Globus pallidus (tissue), 1 donor: Measurements from ENCODE around the gene AUTS2.

Experiments
- DNase-seq: peaks from one replicate; pipeline ENCODE4 v3.0.0-alpha.2; 2015; ENCODE audit warnings: low spot score

Gene AUTS2

GRCh38 chr7:70829221-70830059 lies 1231.2 kb downstream of the AUTS2 start:
- peak; percentile 37 for DNase-seq

GRCh38 chr7:70830060-70830395 lies 1231.8 kb downstream of the AUTS2 start:
- no peak for DNase-seq

GRCh38 chr7:70830426-70830825 lies 1232.2 kb downstream of the AUTS2 start:
- no peak for DNase-seq

GRCh38 chr7:70833726-70834125 lies 1235.5 kb downstream of the AUTS2 start:
- no peak for DNase-seq

GRCh38 chr7:70834424-70834823 lies 1236.1 kb downstream of the AUTS2 start:
- DNase-seq: no peak

- DNase-seq: no peak
Measured at GRCh38 chr7:70835658-70836057, 1237.4 kb downstream of the AUTS2 start.

- no peak for DNase-seq
Measured at GRCh38 chr7:70836279-70836678, 1238.0 kb downstream of the AUTS2 start.

- DNase-seq: no peak
Measured at GRCh38 chr7:70836946-70837345, 1238.7 kb downstream of the AUTS2 start.

- no peak for DNase-seq
Measured at GRCh38 chr7:70837589-70837988, 1239.3 kb downstream of the AUTS2 start.

GRCh38 chr7:70838292-70838907 lies 1240.1 kb downstream of the AUTS2 start:
- no peak for DNase-seq
